ENCODE measurements around the gene CACNA2D1.

Gene CACNA2D1

DNA sequence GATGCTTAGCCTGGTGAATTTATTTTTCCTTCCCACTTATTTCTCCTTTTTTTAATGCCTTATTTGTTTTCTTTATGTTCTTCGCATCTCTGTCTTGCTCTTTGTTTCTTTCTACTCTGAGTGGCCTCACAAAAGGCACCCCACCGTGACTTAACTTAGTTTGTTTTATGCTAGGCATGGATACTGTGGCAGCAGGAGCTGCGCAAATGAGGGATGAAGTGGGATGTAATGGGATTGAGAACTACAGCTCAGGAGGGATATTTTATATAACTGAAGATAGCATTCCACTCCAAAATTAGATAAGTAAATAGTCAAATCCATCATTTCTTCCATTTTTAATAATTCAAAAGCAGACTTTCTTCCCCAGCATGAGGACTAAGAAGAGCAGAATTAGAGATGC lies 1.7 kb upstream of the CACNA2D1 start:
- TF ChIP-seq CTCF (conservative IDR thresholded peaks at IDR 0.05; ENCODE audit: low read depth) = no peak
- ChIA-PET POLR2A (ENCODE audit: low non-redundant PET) (no interaction called here), CTCF (interaction anchor here (0.6 kb wide), 1 partner anchor 149 kb away, joined by 3 read pairs; no protein-coding TSS in a partner anchor)
- no peak for DNase-seq (ENCODE audit: low spot score)
- H3K27ac ChIP-seq = no peak overlapping the region

GRCh38 chr7:82444220-82444909 lies 788 bp upstream of the CACNA2D1 start:
- ChIA-PET POLR2A (ENCODE audit: low non-redundant PET) (no interaction called here), CTCF (interaction anchor here (0.6 kb wide), 1 partner anchor 150 kb away, joined by 3 read pairs; no protein-coding TSS in a partner anchor)
- no peak for TF ChIP-seq CTCF (conservative IDR thresholded peaks at IDR 0.05; ENCODE audit: low read depth)
- H3K27ac ChIP-seq = no peak overlapping the region
- peak; percentile 9 for DNase-seq (ENCODE audit: low spot score)

DNA sequence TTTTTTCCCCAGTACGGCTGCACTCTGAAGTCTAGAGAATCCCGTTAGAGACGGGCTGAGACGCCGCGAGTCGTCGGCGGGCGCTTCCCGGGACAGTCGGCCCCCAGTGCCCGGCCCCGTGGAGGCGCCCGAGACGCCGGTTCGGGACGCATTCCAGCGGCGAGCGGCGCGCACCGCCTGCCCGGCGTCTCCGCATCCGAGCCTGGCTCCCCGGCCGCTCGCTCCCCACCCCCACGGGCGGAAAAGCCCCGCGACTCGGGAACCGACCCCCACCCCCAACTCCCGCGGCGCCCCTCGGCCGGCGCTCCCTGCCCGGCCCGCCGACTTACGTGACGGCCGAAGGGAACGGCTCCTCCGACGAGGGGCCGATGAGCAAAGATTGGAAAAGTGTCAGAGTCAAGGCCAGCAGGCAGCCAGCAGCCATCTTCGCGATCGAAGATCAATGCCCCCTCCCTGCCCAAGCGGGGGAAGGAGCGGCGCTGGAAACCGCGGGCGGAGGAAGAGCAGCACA lies 486 bp downstream of the CACNA2D1 start:
- no peak for TF ChIP-seq CTCF (conservative IDR thresholded peaks at IDR 0.05; ENCODE audit: low read depth)
- ChIA-PET POLR2A (ENCODE audit: low non-redundant PET) (no interaction called here), CTCF (interaction anchor here (0.6 kb wide), 1 partner anchor 1102 kb away, joined by 4 read pairs; no protein-coding TSS in a partner anchor)
- peak; percentile 3 for DNase-seq (ENCODE audit: low spot score)
- H3K27ac ChIP-seq = no peak overlapping the region

- POLR2A ChIA-PET (ENCODE audit: low non-redundant PET) = no interaction called here
- no peak for TF ChIP-seq CTCF (conservative IDR thresholded peaks at IDR 0.05; ENCODE audit: low read depth)
- no peak overlapping the region for H3K27ac ChIP-seq
- CTCF ChIA-PET = interaction anchor here (0.6 kb wide), 1 partner anchor 1103 kb away, joined by 4 read pairs; no protein-coding TSS in a partner anchor
- DNase-seq (ENCODE audit: low spot score) = peak; percentile 5
These were observed 1.0 kb downstream of the CACNA2D1 start for GRCh38 chr7:82442492-82443035.

- CTCF ChIA-PET = no interaction called here
- DNase-seq (ENCODE audit: low spot score) = peak; percentile 5
- no peak overlapping the region for H3K27ac ChIP-seq
- POLR2A ChIA-PET (ENCODE audit: low non-redundant PET) = no interaction called here
- TF ChIP-seq CTCF (conservative IDR thresholded peaks at IDR 0.05; ENCODE audit: low read depth) = no peak
These were observed 1.7 kb downstream of the CACNA2D1 start for GRCh38 chr7:82441669-82442478.

- POLR2A ChIA-PET (ENCODE audit: low non-redundant PET) = no interaction called here
- no peak for TF ChIP-seq CTCF (conservative IDR thresholded peaks at IDR 0.05; ENCODE audit: low read depth)
- no peak overlapping the region for H3K27ac ChIP-seq
- no peak for DNase-seq (ENCODE audit: low spot score)
- CTCF ChIA-PET = no interaction called here
These were observed 5.1 kb downstream of the CACNA2D1 start for GRCh38 chr7:82438521-82438920.
